Hepatocyte (in vitro differentiated cells): ENCODE measurements around the gene AQP12B.

ENCODE experiments used
- CTCF ChIP-seq: fragments of 200-600 bp; sonication (generic); IDR thresholded peaks from 2 replicates; pipeline ENCODE4 v1.5.1; 2016; ENCODE audit warnings: antibody characterized with exemption, mild to moderate bottlenecking; ENCODE audit not compliant: poor library complexity
- EZH2 ChIP-seq: fragments of 200-600 bp; sonication (generic); IDR thresholded peaks from 2 replicates; pipeline ENCODE4 v1.6.1; 2016; ENCODE audit warnings: antibody characterized with exemption, mild to moderate bottlenecking, borderline replicate concordance
- EZH2phosphoT487 ChIP-seq: fragments of 200-600 bp; sonication (generic); IDR thresholded peaks from one replicate; pipeline ENCODE4 v1.6.1; 2018; ENCODE audit warnings: antibody characterized with exemption, mild to moderate bottlenecking, low read depth, moderate library complexity; ENCODE audit not compliant: unreplicated experiment, severe bottlenecking

GRCh38 chr2:240647503-240648154 lies 35.1 kb downstream of the AQP12B start:
- TF ChIP-seq CTCF: no peak
- TF ChIP-seq EZH2: no peak
- TF ChIP-seq EZH2phosphoT487: no peak
